ENCODE data around the gene SPACA7.

The SPACA7 gene

GRCh38 chr13:112465251-112466131 lies 89.3 kb downstream of the SPACA7 start:
- no peak for DNase-seq (ENCODE audit: low read depth, low spot score)

GRCh38 chr13:112466132-112467058 lies 90.2 kb downstream of the SPACA7 start:
- DNase-seq (ENCODE audit: low read depth, low spot score), result no peak

- no peak for DNase-seq (ENCODE audit: low read depth, low spot score)
These were observed 91.1 kb downstream of the SPACA7 start for GRCh38 chr13:112467236-112467635.

DNA sequence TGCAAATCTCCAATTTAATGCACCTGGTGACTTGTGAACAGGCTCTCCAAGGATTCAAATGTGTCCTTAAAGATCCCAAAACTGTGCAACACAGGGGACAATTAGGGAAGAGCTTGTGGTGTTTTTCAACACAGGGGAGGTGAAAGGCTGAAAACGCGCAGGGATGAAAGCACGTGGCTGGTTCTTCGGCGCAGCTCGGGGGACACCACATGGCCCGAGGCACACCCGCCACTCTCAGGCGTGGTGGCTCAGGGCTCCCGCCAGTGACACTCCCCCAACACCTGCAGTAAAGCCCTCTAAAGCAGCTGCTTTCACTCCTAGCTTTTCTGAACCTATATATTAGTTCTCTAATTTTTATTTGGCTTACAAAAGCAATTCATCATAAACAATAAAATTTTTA lies 91.9 kb downstream of the SPACA7 start:
- DNase-seq (ENCODE audit: low read depth, low spot score), result no peak

DNA sequence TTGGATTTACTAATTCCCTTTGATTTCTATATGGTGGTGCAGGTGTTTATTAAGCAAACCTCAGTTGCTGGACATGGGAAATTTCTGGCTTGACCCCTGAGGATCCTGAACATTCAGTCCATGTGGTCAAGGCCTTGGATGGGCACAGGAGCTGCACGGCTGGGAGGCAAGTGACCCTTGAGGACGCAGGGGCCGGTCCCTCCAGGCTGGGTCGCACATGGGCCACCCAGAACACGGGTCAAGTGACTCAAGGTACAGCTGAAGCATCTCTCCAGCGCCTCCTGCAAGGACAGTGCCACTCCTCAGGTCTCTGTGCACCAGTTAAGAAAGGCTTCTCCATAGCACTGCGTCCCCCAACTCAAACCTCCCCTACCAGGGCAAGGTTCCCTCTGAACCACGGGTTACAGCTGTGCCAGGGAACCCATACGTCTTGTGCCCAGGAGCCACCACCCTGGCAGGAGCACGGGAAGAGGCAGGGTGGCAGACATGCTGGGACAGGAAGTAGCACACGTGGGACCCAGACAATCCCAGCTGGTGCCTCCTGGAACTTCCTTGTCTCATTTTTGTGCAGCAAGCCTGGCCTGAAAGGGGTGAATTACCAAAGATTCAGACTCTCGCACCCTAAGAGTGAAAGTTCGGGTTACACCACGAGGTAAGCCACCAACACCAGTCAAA lies 93.1 kb downstream of the SPACA7 start:
- no peak for DNase-seq (ENCODE audit: low read depth, low spot score)

- DNase-seq (ENCODE audit: low read depth, low spot score), result no peak
These were observed 97.7 kb downstream of the SPACA7 start for GRCh38 chr13:112473818-112474217.

DNA sequence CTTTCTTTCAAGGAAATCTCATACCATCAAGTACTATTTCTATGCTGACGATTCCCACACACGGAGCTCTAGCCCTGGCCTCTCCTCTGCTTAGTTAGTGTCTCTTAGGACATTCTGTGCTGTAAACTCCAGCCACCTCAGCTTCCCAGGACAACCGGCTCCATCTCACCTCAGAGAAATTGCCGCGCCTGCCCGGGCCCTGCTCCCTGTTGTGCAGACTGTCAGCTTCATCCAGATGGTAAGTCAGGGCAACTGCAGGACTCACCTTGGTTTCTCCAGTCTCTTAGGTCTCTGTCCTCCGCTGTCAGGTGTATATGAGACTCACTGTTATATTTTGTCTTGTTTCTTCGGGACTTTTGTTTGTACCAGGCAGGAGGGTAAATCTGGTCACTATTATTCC lies 98.7 kb downstream of the SPACA7 start:
- no peak for DNase-seq (ENCODE audit: low read depth, low spot score)

- no peak for DNase-seq (ENCODE audit: low read depth, low spot score)
These were observed 99.7 kb downstream of the SPACA7 start for GRCh38 chr13:112475889-112476288.

- no peak for DNase-seq (ENCODE audit: low read depth, low spot score)
These were observed 101.0 kb downstream of the SPACA7 start for GRCh38 chr13:112477070-112477619.

GRCh38 chr13:112479389-112479788 lies 103.2 kb downstream of the SPACA7 start:
- DNase-seq (ENCODE audit: low read depth, low spot score), result no peak

GRCh38 chr13:112481458-112481857 lies 105.3 kb downstream of the SPACA7 start:
- no peak for DNase-seq (ENCODE audit: low read depth, low spot score)

- DNase-seq (ENCODE audit: low read depth, low spot score), result no peak
These were observed 107.1 kb downstream of the SPACA7 start for GRCh38 chr13:112483299-112483698.
